Measurements from ENCODE around the gene JKAMP.

DNA sequence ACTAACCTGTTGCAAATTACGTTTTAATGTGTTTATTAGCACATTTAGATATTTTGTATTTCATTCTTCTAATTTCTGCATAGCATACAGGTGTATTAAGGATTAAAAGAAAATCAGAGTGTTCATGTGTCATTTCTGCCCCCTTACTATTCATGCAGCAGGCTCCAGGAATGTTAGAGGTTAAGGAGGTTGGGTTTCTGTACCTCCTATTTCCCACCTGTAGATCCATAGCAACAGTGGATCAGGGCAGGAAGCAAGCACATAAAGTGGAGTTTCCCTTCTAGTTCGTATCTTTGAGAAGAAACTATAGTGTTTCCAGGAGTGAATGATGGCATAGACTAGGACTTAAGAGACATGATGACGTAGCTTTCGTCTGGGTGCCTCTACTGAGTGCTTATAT is 18.9 kb downstream of the JKAMP start:
- no peak for TF ChIP-seq POLR2A (IDR thresholded peaks at IDR 0.05; ENCODE audit: extremely low read depth, insufficient read length)
- TF ChIP-seq, protein P1, sequence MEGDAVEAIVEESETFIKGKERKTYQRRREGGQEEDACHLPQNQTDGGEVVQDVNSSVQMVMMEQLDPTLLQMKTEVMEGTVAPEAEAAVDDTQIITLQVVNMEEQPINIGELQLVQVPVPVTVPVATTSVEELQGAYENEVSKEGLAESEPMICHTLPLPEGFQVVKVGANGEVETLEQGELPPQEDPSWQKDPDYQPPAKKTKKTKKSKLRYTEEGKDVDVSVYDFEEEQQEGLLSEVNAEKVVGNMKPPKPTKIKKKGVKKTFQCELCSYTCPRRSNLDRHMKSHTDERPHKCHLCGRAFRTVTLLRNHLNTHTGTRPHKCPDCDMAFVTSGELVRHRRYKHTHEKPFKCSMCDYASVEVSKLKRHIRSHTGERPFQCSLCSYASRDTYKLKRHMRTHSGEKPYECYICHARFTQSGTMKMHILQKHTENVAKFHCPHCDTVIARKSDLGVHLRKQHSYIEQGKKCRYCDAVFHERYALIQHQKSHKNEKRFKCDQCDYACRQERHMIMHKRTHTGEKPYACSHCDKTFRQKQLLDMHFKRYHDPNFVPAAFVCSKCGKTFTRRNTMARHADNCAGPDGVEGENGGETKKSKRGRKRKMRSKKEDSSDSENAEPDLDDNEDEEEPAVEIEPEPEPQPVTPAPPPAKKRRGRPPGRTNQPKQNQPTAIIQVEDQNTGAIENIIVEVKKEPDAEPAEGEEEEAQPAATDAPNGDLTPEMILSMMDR (IDR thresholded peaks at IDR 0.05; ENCODE audit: low read depth, low read length), result no peak
- TF ChIP-seq, protein P2, sequence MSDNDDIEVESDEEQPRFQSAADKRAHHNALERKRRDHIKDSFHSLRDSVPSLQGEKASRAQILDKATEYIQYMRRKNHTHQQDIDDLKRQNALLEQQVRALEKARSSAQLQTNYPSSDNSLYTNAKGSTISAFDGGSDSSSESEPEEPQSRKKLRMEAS (IDR thresholded peaks at IDR 0.05; ENCODE audit: low read depth, low read length), result no peak
- no peak for TF ChIP-seq MYC (IDR thresholded peaks at IDR 0.05; ENCODE audit: low read depth, low read length)
